Liver (tissue), 9 donors: ENCODE measurements around the gene MICAL3. TPM values are rescaled to one million over a fixed set of nuclear protein-coding genes. Genes with fewer than 3 reads are reported as not detected.

Source experiments
- DNase-seq: peaks from one replicate; pipeline ENCODE4 v3.0.0-alpha.2; 2017; ENCODE audit warnings: low spot score
- H3K27ac ChIP-seq, 2 donors: one replicate each; pipeline ENCODE4 v1.7.0; 2013; ENCODE audit warnings: inconsistent platforms in 2 of 2, low read length in 2 of 2, control low read depth in 1 of 2, low read depth in 1 of 2, mild to moderate bottlenecking in 1 of 2
- H3K27me3 ChIP-seq, 4 donors: one replicate each; pipeline versions ENCODE4 v1.6.1 to v1.7.0; 2013; ENCODE audit warnings: low read length in 3 of 4, inconsistent platforms in 1 of 4, mild to moderate bottlenecking in 1 of 4, moderate library complexity in 1 of 4; ENCODE audit not compliant: control insufficient read depth in 4 of 4, insufficient read depth in 4 of 4
- H3K36me3 ChIP-seq, 4 donors: one replicate each; pipeline versions ENCODE4 v1.6.1 to v1.7.0; 2013; ENCODE audit warnings: low read length in 3 of 4, mild to moderate bottlenecking in 3 of 4, low read depth in 1 of 4, moderate library complexity in 1 of 4; ENCODE audit not compliant: control insufficient read depth in 4 of 4, insufficient read depth in 3 of 4
- H3K4me1 ChIP-seq, 4 donors: one replicate each; pipeline versions ENCODE4 v1.6.1 to v1.7.0; 2013; ENCODE audit warnings: low read length in 3 of 4, mild to moderate bottlenecking in 3 of 4, moderate library complexity in 1 of 4; ENCODE audit not compliant: control insufficient read depth in 4 of 4, insufficient read depth in 4 of 4
- H3K4me3 ChIP-seq, 3 donors: one replicate each; pipeline versions ENCODE4 v1.6.1 to v1.7.0; 2013; ENCODE audit warnings: low read length in 3 of 3, control low read depth in 1 of 3, low read depth in 1 of 3, mild to moderate bottlenecking in 1 of 3
- H3K9ac ChIP-seq, 2 donors: one replicate each; pipeline ENCODE4 v1.7.0; 2013; ENCODE audit warnings: low read length in 2 of 2, mild to moderate bottlenecking in 2 of 2, moderate library complexity in 2 of 2, control low read depth in 1 of 2, low read depth in 1 of 2
- H3K9me3 ChIP-seq, 4 donors: one replicate each; pipeline versions ENCODE4 v1.6.1 to v1.7.0; 2013; ENCODE audit warnings: low read length in 3 of 4; ENCODE audit not compliant: control insufficient read depth in 4 of 4
- EGR1 ChIP-seq, 2 donors: IDR thresholded peaks; 2 replicates each; pipeline ENCODE4 v1.6.1; 2016 to 2018; ENCODE audit warnings: antibody characterized with exemption in 2 of 2, low read depth in 2 of 2
- FOXA1 ChIP-seq: IDR thresholded peaks from 2 replicates; pipeline ENCODE4 v1.6.1; 2016; ENCODE audit warnings: antibody characterized with exemption
- FOXA2 ChIP-seq: IDR thresholded peaks from 2 replicates; pipeline ENCODE4 v1.6.1; 2016; ENCODE audit warnings: antibody characterized with exemption
- GABPA ChIP-seq, 2 donors: IDR thresholded peaks in 1 of 2; conservative IDR thresholded peaks in 1 of 2; 2 replicates each; pipeline ENCODE4 v1.6.1; 2016; ENCODE audit warnings: antibody characterized with exemption in 2 of 2, mild to moderate bottlenecking in 1 of 2, moderate library complexity in 1 of 2
- HNF4A ChIP-seq, 2 donors: conservative IDR thresholded peaks; 2 replicates each; pipeline ENCODE4 v1.6.1; 2016; ENCODE audit warnings: antibody characterized with exemption in 2 of 2, mild to moderate bottlenecking in 2 of 2
- HNF4G ChIP-seq: IDR thresholded peaks from 2 replicates; pipeline ENCODE4 v1.6.1; 2016; ENCODE audit warnings: antibody characterized with exemption
- JUND ChIP-seq, 2 donors: IDR thresholded peaks; 2 replicates each; pipeline ENCODE4 v1.6.1; 2016; ENCODE audit warnings: antibody characterized with exemption in 2 of 2
- NR2F2 ChIP-seq: IDR thresholded peaks from 2 replicates; pipeline ENCODE4 v1.6.1; 2016; ENCODE audit warnings: antibody characterized with exemption
- RAD21 ChIP-seq, 2 donors: IDR thresholded peaks; 2 replicates each; pipeline ENCODE4 v1.6.1; 2016; ENCODE audit warnings: antibody characterized with exemption in 2 of 2, mild to moderate bottlenecking in 2 of 2
- RXRA ChIP-seq, 2 donors: IDR thresholded peaks; 2 replicates each; pipeline ENCODE4 v1.6.1; 2017 to 2018; ENCODE audit warnings: antibody characterized with exemption in 2 of 2, mild to moderate bottlenecking in 1 of 2
- SP1 ChIP-seq: IDR thresholded peaks from 2 replicates; pipeline ENCODE4 v1.6.1; 2018; ENCODE audit warnings: antibody characterized with exemption, mild to moderate bottlenecking
- TAF1 ChIP-seq: conservative IDR thresholded peaks from 2 replicates; pipeline ENCODE4 v1.6.1; 2016; ENCODE audit warnings: antibody characterized with exemption, mild to moderate bottlenecking
- YY1 ChIP-seq: IDR thresholded peaks from 2 replicates; pipeline ENCODE4 v1.6.1; 2016; ENCODE audit warnings: antibody characterized with exemption, mild to moderate bottlenecking
- WGBS: extraction: QIAGEN DNeasy Blood & Tissue Kit; methylation state at CpG from one replicate; pipeline ENCODE4 v1.1.7; 2013; 5-methylcytosine and 5-hydroxymethylcytosine counted together
- polyA plus RNA-seq, 2 donors: library from polyadenylated mRNA; stranded (reverse) in 1 of 2; unstranded in 1 of 2; fragments of 200-250 nt in 1 of 2; fragments of >200 nt in 1 of 2; fragmentation: Nextera tagmentation in 1 of 2; extraction: Ambion mirVana in 1 of 2; gene quantifications; one replicate each; pipeline versions ENCODE4 v1.2.1 to v1.2.3, GENCODE V29; 2013 to 2015
- total RNA-seq, 2 donors: library from RNA; depleted of rRNA; stranded (reverse); fragments of >200 nt; gene quantifications; one replicate each; pipeline ENCODE4 v1.2.3, GENCODE V29; 2014
- TF ChIP-seq, protein P1 (sequence below): fragments of 150-350 bp; IDR thresholded peaks from 2 replicates; pipeline ENCODE4 v1.5.1; 2017; ENCODE audit warnings: improper control_type of control experiment, low read depth, low read length; ENCODE audit not compliant: missing input control
- TF ChIP-seq, protein P2 (sequence below): IDR thresholded peaks from 2 replicates; pipeline ENCODE4 v1.6.1; 2016; ENCODE audit warnings: antibody characterized with exemption, mild to moderate bottlenecking
- TF ChIP-seq, protein P3 (sequence below): IDR thresholded peaks from 2 replicates; pipeline ENCODE4 v1.6.1; 2016; ENCODE audit warnings: antibody characterized with exemption
- TF ChIP-seq, protein P4 (sequence below): IDR thresholded peaks from 2 replicates; pipeline ENCODE4 v1.6.1; 2016; ENCODE audit warnings: antibody characterized with exemption
- TF ChIP-seq, protein P5 (sequence below): IDR thresholded peaks from 2 replicates; pipeline ENCODE4 v1.6.1; 2016; ENCODE audit warnings: antibody characterized with exemption
- donor health status: healthy.
- donor health status: healthy.
- donor health status: healthy.
- donor health status: healthy.
- donor health status: healthy.

MICAL3 gene
- total and polyA plus RNA-seq, 4 donors = 6.4 to 38.4 (median 23.4) TPM

DNA sequence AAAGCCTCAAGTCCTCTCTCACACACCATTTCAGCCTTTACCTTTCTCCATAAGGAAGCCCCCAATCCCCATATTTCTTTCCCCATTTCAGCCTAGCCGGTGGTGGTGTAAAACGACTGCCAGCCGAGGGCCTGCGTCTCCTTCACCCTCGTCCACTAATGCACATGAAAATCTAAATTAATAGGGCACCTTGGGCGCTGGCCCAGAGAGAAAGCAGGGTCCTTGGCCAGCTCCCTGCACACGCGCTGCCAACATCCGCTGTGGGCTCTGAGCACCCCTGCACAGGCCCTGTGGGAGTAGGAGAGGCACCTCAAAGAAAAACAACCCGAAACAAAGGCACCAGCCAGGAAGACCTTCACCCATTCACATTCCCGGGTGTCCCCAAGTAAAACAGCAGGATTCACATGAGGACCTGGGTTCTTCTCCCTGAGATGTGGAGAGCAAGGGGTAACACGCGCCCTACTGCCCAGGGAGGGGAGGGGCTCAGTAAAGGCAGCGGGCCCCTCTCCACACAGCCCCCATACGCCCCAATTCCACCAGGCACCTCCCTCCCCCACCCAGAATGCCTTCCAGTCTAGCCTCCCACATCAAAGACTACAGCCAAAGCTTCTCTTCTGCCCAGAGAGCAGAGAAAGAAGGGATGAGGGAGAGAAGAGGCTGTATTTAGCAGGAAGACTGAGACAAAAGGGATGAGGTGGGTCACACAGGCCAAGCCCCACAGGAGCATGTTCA, 79.0 kb downstream of the MICAL3 start:
- no peaks in the 10 kb centered on the region for H3K4me1 ChIP-seq
- H3K9me3 ChIP-seq = no peaks in the 10 kb centered on the region
- no peak overlapping the region for H3K4me3 ChIP-seq
- H3K9ac ChIP-seq = no peak overlapping the region
- WGBS = 96% methylated on average over 15 of the region's 15 CpGs
- TF ChIP-seq NR2F2 = no peak
- TF ChIP-seq TAF1 = no peak
- TF ChIP-seq, protein P1, sequence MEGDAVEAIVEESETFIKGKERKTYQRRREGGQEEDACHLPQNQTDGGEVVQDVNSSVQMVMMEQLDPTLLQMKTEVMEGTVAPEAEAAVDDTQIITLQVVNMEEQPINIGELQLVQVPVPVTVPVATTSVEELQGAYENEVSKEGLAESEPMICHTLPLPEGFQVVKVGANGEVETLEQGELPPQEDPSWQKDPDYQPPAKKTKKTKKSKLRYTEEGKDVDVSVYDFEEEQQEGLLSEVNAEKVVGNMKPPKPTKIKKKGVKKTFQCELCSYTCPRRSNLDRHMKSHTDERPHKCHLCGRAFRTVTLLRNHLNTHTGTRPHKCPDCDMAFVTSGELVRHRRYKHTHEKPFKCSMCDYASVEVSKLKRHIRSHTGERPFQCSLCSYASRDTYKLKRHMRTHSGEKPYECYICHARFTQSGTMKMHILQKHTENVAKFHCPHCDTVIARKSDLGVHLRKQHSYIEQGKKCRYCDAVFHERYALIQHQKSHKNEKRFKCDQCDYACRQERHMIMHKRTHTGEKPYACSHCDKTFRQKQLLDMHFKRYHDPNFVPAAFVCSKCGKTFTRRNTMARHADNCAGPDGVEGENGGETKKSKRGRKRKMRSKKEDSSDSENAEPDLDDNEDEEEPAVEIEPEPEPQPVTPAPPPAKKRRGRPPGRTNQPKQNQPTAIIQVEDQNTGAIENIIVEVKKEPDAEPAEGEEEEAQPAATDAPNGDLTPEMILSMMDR = no peak
- no peak for TF ChIP-seq SP1
- TF ChIP-seq, protein P2, sequence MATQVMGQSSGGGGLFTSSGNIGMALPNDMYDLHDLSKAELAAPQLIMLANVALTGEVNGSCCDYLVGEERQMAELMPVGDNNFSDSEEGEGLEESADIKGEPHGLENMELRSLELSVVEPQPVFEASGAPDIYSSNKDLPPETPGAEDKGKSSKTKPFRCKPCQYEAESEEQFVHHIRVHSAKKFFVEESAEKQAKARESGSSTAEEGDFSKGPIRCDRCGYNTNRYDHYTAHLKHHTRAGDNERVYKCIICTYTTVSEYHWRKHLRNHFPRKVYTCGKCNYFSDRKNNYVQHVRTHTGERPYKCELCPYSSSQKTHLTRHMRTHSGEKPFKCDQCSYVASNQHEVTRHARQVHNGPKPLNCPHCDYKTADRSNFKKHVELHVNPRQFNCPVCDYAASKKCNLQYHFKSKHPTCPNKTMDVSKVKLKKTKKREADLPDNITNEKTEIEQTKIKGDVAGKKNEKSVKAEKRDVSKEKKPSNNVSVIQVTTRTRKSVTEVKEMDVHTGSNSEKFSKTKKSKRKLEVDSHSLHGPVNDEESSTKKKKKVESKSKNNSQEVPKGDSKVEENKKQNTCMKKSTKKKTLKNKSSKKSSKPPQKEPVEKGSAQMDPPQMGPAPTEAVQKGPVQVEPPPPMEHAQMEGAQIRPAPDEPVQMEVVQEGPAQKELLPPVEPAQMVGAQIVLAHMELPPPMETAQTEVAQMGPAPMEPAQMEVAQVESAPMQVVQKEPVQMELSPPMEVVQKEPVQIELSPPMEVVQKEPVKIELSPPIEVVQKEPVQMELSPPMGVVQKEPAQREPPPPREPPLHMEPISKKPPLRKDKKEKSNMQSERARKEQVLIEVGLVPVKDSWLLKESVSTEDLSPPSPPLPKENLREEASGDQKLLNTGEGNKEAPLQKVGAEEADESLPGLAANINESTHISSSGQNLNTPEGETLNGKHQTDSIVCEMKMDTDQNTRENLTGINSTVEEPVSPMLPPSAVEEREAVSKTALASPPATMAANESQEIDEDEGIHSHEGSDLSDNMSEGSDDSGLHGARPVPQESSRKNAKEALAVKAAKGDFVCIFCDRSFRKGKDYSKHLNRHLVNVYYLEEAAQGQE = no peak
- TF ChIP-seq JUND (IDR thresholded peaks at IDR 0.05) = no peak
- TF ChIP-seq, protein P3, sequence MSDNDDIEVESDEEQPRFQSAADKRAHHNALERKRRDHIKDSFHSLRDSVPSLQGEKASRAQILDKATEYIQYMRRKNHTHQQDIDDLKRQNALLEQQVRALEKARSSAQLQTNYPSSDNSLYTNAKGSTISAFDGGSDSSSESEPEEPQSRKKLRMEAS = no peak
- TF ChIP-seq GABPA (IDR thresholded peaks at IDR 0.05 in 1 of 2, conservative IDR thresholded peaks at IDR 0.05 in 1 of 2) = no peak
- TF ChIP-seq, protein P4, sequence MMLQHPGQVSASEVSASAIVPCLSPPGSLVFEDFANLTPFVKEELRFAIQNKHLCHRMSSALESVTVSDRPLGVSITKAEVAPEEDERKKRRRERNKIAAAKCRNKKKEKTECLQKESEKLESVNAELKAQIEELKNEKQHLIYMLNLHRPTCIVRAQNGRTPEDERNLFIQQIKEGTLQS = no peak
- no peak for TF ChIP-seq RAD21 (IDR thresholded peaks at IDR 0.05)
- TF ChIP-seq, protein P5, sequence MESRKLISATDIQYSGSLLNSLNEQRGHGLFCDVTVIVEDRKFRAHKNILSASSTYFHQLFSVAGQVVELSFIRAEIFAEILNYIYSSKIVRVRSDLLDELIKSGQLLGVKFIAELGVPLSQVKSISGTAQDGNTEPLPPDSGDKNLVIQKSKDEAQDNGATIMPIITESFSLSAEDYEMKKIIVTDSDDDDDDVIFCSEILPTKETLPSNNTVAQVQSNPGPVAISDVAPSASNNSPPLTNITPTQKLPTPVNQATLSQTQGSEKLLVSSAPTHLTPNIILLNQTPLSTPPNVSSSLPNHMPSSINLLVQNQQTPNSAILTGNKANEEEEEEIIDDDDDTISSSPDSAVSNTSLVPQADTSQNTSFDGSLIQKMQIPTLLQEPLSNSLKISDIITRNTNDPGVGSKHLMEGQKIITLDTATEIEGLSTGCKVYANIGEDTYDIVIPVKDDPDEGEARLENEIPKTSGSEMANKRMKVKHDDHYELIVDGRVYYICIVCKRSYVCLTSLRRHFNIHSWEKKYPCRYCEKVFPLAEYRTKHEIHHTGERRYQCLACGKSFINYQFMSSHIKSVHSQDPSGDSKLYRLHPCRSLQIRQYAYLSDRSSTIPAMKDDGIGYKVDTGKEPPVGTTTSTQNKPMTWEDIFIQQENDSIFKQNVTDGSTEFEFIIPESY = no peak
- no peak for TF ChIP-seq EGR1 (IDR thresholded peaks at IDR 0.05; ENCODE audit: low read depth in 2 of 2)
- TF ChIP-seq HNF4G = no peak
- no peak for TF ChIP-seq FOXA2
- TF ChIP-seq FOXA1 = no peak
- TF ChIP-seq RXRA (IDR thresholded peaks at IDR 0.05) = no peak
- TF ChIP-seq YY1 = no peak
- no peak for TF ChIP-seq HNF4A (conservative IDR thresholded peaks at IDR 0.05)
- no peak overlapping the region for H3K27ac ChIP-seq
- no peaks in the 10 kb centered on the region for H3K27me3 ChIP-seq
- DNase-seq = no peak
- H3K36me3 ChIP-seq = no peaks in the 10 kb centered on the region
